HG02678 (cell line): ENCODE data around the gene TNFSF10.
"Not testable (repeated sequence)": the region's sequence is repeated elsewhere in the genome, so short reads cannot be mapped to it uniquely, and the experiment has no call there.

Source experiments
- ATAC-seq: cut with Tn5 transposase; IDR thresholded peaks from one replicate; pipeline ENCODE4 v1.9.1; 2021; ENCODE audit warnings: mild to moderate bottlenecking, moderate library complexity; ENCODE audit not compliant: unreplicated experiment

TNFSF10 gene

GRCh38 chr3:172522871-172523818, at the start of gene TNFSF10:
Gene TNFSF10, minus strand, starts transcription at chr3:172523430. Its CDS starts 46 bp downstream, at chr3:172523384.
- ATAC-seq, result peak; percentile 83

GRCh38 chr3:172569128-172570008, 46.1 kb upstream of the TNFSF10 start:
- ATAC-seq, result no peak

- ATAC-seq, result no peak
Measured at GRCh38 chr3:172568701-172569100, 45.5 kb upstream of the TNFSF10 start.

- ATAC-seq, result not testable (repeated sequence)
Measured at GRCh38 chr3:172566785-172567184, 43.6 kb upstream of the TNFSF10 start.

- ATAC-seq, result no peak
Measured at GRCh38 chr3:172564499-172564898, 41.3 kb upstream of the TNFSF10 start.

GRCh38 chr3:172562871-172563865, 39.9 kb upstream of the TNFSF10 start:
- peak; percentile 71 for ATAC-seq

- ATAC-seq, result no peak
Measured at GRCh38 chr3:172561897-172562640, 38.8 kb upstream of the TNFSF10 start.

- no peak for ATAC-seq
Measured at GRCh38 chr3:172560586-172560985, 37.4 kb upstream of the TNFSF10 start.

- no peak for ATAC-seq
Measured at GRCh38 chr3:172560026-172560425, 36.8 kb upstream of the TNFSF10 start.

GRCh38 chr3:172559020-172559419, 35.8 kb upstream of the TNFSF10 start:
- ATAC-seq, result no peak

GRCh38 chr3:172557515-172558220, 34.4 kb upstream of the TNFSF10 start:
- ATAC-seq, result no peak

GRCh38 chr3:172553526-172554252, 30.5 kb upstream of the TNFSF10 start:
- no peak for ATAC-seq

GRCh38 chr3:172552607-172553006, 29.4 kb upstream of the TNFSF10 start:
- no peak for ATAC-seq

GRCh38 chr3:172551874-172552273, 28.6 kb upstream of the TNFSF10 start:
- ATAC-seq, result no peak

- peak; percentile 77 for ATAC-seq
Measured at GRCh38 chr3:172550347-172550943, 27.2 kb upstream of the TNFSF10 start.

GRCh38 chr3:172549144-172549543, 25.9 kb upstream of the TNFSF10 start:
- ATAC-seq, result no peak

- ATAC-seq, result peak; percentile 44
Measured at GRCh38 chr3:172546628-172547214, 23.5 kb upstream of the TNFSF10 start.

GRCh38 chr3:172546105-172546504, 22.9 kb upstream of the TNFSF10 start:
- ATAC-seq, result no peak
